ENCODE results near the gene GPR108. TPM values are rescaled to one million over a fixed set of nuclear protein-coding genes. Genes with fewer than 3 reads are reported as not detected.

The GPR108 gene
- total and polyA plus RNA-seq, 2 of the 13 experiments (the other 11 are each of a cell fraction or from before 2014, with no cell fraction given): 36.4 to 63.0 TPM

GRCh38 chr19:6734096-6734696 is 3.2 kb downstream of the GPR108 start (continued):
- TF ChIP-seq, protein P1, sequence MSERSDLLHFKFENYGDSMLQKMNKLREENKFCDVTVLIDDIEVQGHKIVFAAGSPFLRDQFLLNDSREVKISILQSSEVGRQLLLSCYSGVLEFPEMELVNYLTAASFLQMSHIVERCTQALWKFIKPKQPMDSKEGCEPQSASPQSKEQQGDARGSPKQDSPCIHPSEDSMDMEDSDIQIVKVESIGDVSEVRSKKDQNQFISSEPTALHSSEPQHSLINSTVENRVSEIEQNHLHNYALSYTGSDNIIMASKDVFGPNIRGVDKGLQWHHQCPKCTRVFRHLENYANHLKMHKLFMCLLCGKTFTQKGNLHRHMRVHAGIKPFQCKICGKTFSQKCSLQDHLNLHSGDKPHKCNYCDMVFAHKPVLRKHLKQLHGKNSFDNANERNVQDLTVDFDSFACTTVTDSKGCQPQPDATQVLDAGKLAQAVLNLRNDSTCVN (CRISPR knock-in tag; IDR thresholded peaks at IDR 0.05; ENCODE audit: borderline replicate concordance): 0 out of 2 replicates have a peak, but pooled peaks have one; percentile 40
- TF ChIP-seq SRSF4 (IDR thresholded peaks at IDR 0.05; ENCODE audit: low read depth, low read length, poor library complexity, severe bottlenecking) (no peak), MBNL3 (CRISPR knock-in tag; conservative IDR thresholded peaks at IDR 0.05) (no peak), TOE1 (CRISPR knock-in tag; IDR thresholded peaks at IDR 0.05) (no peak), GRHL1 (CRISPR knock-in tag; conservative IDR thresholded peaks at IDR 0.05) (no peak), ARID3A (IDR thresholded peaks at IDR 0.05; ENCODE audit: low read depth, low read length) (no peak), MXI1 (IDR thresholded peaks at IDR 0.05; ENCODE audit: borderline replicate concordance, low read depth, low read length) (peak; percentile 54; the same call in 1 of the 3 replicates), SKI (IDR thresholded peaks at IDR 0.05; ENCODE audit: partially characterized antibody) (peak; percentile 27), HNF4A (CRISPR knock-in tag; IDR thresholded peaks at IDR 0.05) (0 out of 2 replicates have a peak, but pooled peaks have one; percentile 31), ZNF441 (CRISPR knock-in tag; IDR thresholded peaks at IDR 0.05; ENCODE audit: borderline replicate concordance) (peak; percentile 46; the same call in 1 of the 2 replicates), NFKB2 (CRISPR knock-in tag; IDR thresholded peaks at IDR 0.05; ENCODE audit: borderline replicate concordance) (no peak; the same call in 1 of the 2 replicates), ZNF782 (CRISPR knock-in tag; IDR thresholded peaks at IDR 0.05; ENCODE audit: borderline replicate concordance) (no peak), IRF2 (CRISPR knock-in tag; IDR thresholded peaks at IDR 0.05) (peak; percentile 49; the same call in 1 of the 2 replicates), RXRB (CRISPR knock-in tag; IDR thresholded peaks at IDR 0.05; ENCODE audit: borderline replicate concordance) (peak; percentile 60; the same call in 1 of the 2 replicates), ELF1 (CRISPR knock-in tag; IDR thresholded peaks at IDR 0.05) (peak; percentile 80), FOSL1 (CRISPR knock-in tag; IDR thresholded peaks at IDR 0.05; ENCODE audit: borderline replicate concordance) (no peak), ZBTB7A (CRISPR knock-in tag; IDR thresholded peaks at IDR 0.05) (peak; percentile 18; the same call in 1 of the 2 replicates), ZNF549 (CRISPR knock-in tag; IDR thresholded peaks at IDR 0.05) (no peak), ETV5 (CRISPR knock-in tag; IDR thresholded peaks at IDR 0.05; ENCODE audit: borderline replicate concordance) (peak; percentile 92)
- TF ChIP-seq, protein P2, sequence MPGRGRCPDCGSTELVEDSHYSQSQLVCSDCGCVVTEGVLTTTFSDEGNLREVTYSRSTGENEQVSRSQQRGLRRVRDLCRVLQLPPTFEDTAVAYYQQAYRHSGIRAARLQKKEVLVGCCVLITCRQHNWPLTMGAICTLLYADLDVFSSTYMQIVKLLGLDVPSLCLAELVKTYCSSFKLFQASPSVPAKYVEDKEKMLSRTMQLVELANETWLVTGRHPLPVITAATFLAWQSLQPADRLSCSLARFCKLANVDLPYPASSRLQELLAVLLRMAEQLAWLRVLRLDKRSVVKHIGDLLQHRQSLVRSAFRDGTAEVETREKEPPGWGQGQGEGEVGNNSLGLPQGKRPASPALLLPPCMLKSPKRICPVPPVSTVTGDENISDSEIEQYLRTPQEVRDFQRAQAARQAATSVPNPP (CRISPR knock-in tag; IDR thresholded peaks at IDR 0.05): no peak
- TF ChIP-seq, protein P3, sequence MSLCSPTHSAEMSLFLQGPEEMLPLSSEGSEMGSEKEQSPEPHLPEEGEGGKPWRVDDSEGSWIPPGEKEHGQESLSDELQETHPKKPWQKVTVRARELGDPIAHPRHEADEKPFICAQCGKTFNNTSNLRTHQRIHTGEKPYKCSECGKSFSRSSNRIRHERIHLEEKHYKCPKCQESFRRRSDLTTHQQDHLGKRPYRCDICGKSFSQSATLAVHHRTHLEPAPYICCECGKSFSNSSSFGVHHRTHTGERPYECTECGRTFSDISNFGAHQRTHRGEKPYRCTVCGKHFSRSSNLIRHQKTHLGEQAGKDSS (CRISPR knock-in tag; IDR thresholded peaks at IDR 0.05; ENCODE audit: borderline replicate concordance, low read depth): no peak
